Esophagus muscularis mucosa (tissue), 4 donors: ENCODE results near the gene TLE3. TPM values are rescaled to one million over a fixed set of nuclear protein-coding genes. Genes with fewer than 3 reads are reported as not detected.

Experiments
- DNase-seq: peaks from one replicate; pipeline ENCODE4 v3.0.0-alpha.2; 2017; ENCODE audit errors: extremely low spot score
- H3K27ac ChIP-seq, 4 donors: fragments of 200-600 bp; sonication (generic); replicated peaks in 1 of 4; 1 replicate in 3 of 4; 2 replicates in 1 of 4; pipeline ENCODE4 v1.5.1; 2016 to 2019; ENCODE audit warnings: mild to moderate bottlenecking in 1 of 4
- H3K27me3 ChIP-seq, 4 donors: fragments of 200-600 bp; sonication (generic); one replicate each; pipeline versions ENCODE4 v1.5.1 to v1.6.0; 2016 to 2019
- H3K36me3 ChIP-seq, 4 donors: fragments of 200-600 bp; sonication (generic); one replicate each; pipeline ENCODE4 v1.5.1; 2016 to 2019
- H3K4me1 ChIP-seq, 4 donors: fragments of 200-600 bp; sonication (generic); one replicate each; pipeline ENCODE4 v1.5.1; 2016 to 2019
- H3K4me3 ChIP-seq, 4 donors: fragments of 200-600 bp; sonication (generic); 1 replicate in 2 of 4; 2 replicates in 2 of 4; pipeline ENCODE4 v1.5.1; 2016 to 2019; ENCODE audit warnings: mild to moderate bottlenecking in 4 of 4, moderate library complexity in 1 of 4
- H3K9me3 ChIP-seq, 4 donors: fragments of 200-600 bp; sonication (generic); 1 replicate in 3 of 4; 2 replicates in 1 of 4; pipeline ENCODE4 v1.5.1; 2016 to 2019
- EP300 ChIP-seq: sonication (generic); formaldehyde crosslinking; IDR thresholded peaks from one replicate; pipeline ENCODE4 v1.6.1; 2017; ENCODE audit warnings: antibody characterized with exemption
- POLR2A ChIP-seq: fragments of 450-650 bp; IDR thresholded peaks from one replicate; pipeline ENCODE4 v1.6.1; 2017; ENCODE audit warnings: antibody characterized with exemption, moderate library complexity, mild to moderate bottlenecking, low read depth
- POLR2AphosphoS5 ChIP-seq, 2 donors: sonication (generic); formaldehyde crosslinking; IDR thresholded peaks; one replicate each; pipeline ENCODE4 v1.6.1; 2017; ENCODE audit warnings: antibody characterized with exemption in 2 of 2
- WGBS: methylation state at CpG from one replicate; pipeline ENCODE4 v1.1.5; 2018; 5-methylcytosine and 5-hydroxymethylcytosine counted together
- intact Hi-C: fragments of 100-400 bp; cut with DNase I; formaldehyde crosslinking; loops from one replicate; pipeline ENCODE4 v1.15.1; 2023
- total RNA-seq, 4 donors: library from RNA; depleted of rRNA; stranded (reverse); fragments of >200 nt; gene quantifications; one replicate each; pipeline versions ENCODE4 v1.1.0 to v1.2.1, GENCODE V29; 2016
- TF ChIP-seq, protein P1 (sequence below), 3 experiments: fragments of 200-600 bp in 2 of 3; fragments of 450-650 bp in 1 of 3; sonication (generic) in 2 of 3; IDR thresholded peaks; one replicate each; pipeline ENCODE4 v1.5.1; 2017 to 2019; ENCODE audit warnings: antibody characterized with exemption in 3 of 3, mild to moderate bottlenecking in 2 of 3, moderate library complexity in 1 of 3

TLE3 gene
- total RNA-seq, 4 donors from 2014 or later: 35.7 to 81.3 (median 59.2) TPM

GRCh38 chr15:70031261-70031660 lies 66.5 kb downstream of the TLE3 start:
- DNase-seq: no peak
- 100% methylated on average over 4 of the region's 5 CpGs for WGBS
- Histone ChIP-seq H3K27ac (no peak overlapping the region), H3K27me3 (peaks cover 0 to 20% (median 4%) of the 10 kb centered on the region in 4 donors), H3K4me3 (no peak overlapping the region), H3K4me1 (peaks cover 3 to 9% (median 7%) of the 10 kb centered on the region in 4 donors), H3K36me3 (no peaks in the 10 kb centered on the region), H3K9me3 (no peaks in the 10 kb centered on the region)
- intact Hi-C loops: no loop called here
- TF ChIP-seq EP300 (no peak), POLR2AphosphoS5 (IDR thresholded peaks at IDR 0.05) (no peak), POLR2A (no peak)
- TF ChIP-seq, protein P1, sequence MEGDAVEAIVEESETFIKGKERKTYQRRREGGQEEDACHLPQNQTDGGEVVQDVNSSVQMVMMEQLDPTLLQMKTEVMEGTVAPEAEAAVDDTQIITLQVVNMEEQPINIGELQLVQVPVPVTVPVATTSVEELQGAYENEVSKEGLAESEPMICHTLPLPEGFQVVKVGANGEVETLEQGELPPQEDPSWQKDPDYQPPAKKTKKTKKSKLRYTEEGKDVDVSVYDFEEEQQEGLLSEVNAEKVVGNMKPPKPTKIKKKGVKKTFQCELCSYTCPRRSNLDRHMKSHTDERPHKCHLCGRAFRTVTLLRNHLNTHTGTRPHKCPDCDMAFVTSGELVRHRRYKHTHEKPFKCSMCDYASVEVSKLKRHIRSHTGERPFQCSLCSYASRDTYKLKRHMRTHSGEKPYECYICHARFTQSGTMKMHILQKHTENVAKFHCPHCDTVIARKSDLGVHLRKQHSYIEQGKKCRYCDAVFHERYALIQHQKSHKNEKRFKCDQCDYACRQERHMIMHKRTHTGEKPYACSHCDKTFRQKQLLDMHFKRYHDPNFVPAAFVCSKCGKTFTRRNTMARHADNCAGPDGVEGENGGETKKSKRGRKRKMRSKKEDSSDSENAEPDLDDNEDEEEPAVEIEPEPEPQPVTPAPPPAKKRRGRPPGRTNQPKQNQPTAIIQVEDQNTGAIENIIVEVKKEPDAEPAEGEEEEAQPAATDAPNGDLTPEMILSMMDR (IDR thresholded peaks at IDR 0.05): no peak

- no peaks in the 10 kb centered on the region for H3K9me3 ChIP-seq
- H3K27me3 ChIP-seq: peaks cover 0 to 20% (median 4%) of the 10 kb centered on the region in 4 donors
- H3K36me3 ChIP-seq: no peaks in the 10 kb centered on the region
- WGBS: 85% methylated on average over 5 of the region's 5 CpGs
- no peak overlapping the region for H3K4me3 ChIP-seq
- intact Hi-C loops: no loop called here
- H3K27ac ChIP-seq: no peak overlapping the region
- peaks cover 3 to 11% (median 9%) of the 10 kb centered on the region in 4 donors for H3K4me1 ChIP-seq
- no peak for TF ChIP-seq POLR2AphosphoS5 (IDR thresholded peaks at IDR 0.05)
- TF ChIP-seq, protein P1 (IDR thresholded peaks at IDR 0.05): no peak
- TF ChIP-seq POLR2A: no peak
- no peak for TF ChIP-seq EP300
- DNase-seq: no peak
Measured at GRCh38 chr15:70030851-70031250, 66.9 kb downstream of the TLE3 start.

GRCh38 chr15:70029297-70029701 lies 68.4 kb downstream of the TLE3 start:
- WGBS: 96% methylated on average over 3 of the region's 3 CpGs
- no peak for TF ChIP-seq POLR2A
- TF ChIP-seq EP300: no peak
- TF ChIP-seq POLR2AphosphoS5 (IDR thresholded peaks at IDR 0.05): no peak
- TF ChIP-seq, protein P1 (IDR thresholded peaks at IDR 0.05): no peak
- Histone ChIP-seq H3K36me3 (no peaks in the 10 kb centered on the region), H3K4me1 (peaks cover 8 to 26% (median 18%) of the 10 kb centered on the region in 4 donors), H3K27me3 (peaks cover 0 to 20% (median 4%) of the 10 kb centered on the region in 4 donors), H3K4me3 (no peak overlapping the region), H3K27ac (no peak overlapping the region), H3K9me3 (no peaks in the 10 kb centered on the region)
- intact Hi-C loops: loop anchor here (10.0 kb wide), 1 partner anchor 66 kb away; the partner anchor contains the start of gene TLE3
- no peak for DNase-seq

GRCh38 chr15:70027518-70027917 lies 70.2 kb downstream of the TLE3 start:
- Histone ChIP-seq H3K27me3 (peaks cover 0 to 3% (median 0%) of the 10 kb centered on the region in 4 donors), H3K4me1 (peaks cover 16 to 35% (median 29%) of the 10 kb centered on the region in 4 donors), H3K27ac (no peak overlapping the region), H3K36me3 (no peaks in the 10 kb centered on the region), H3K4me3 (no peak overlapping the region), H3K9me3 (no peaks in the 10 kb centered on the region)
- DNase-seq: no peak
- TF ChIP-seq POLR2A (no peak), POLR2AphosphoS5 (IDR thresholded peaks at IDR 0.05) (no peak), EP300 (no peak)
- TF ChIP-seq, protein P1 (IDR thresholded peaks at IDR 0.05): no peak
- WGBS: 100% methylated on average over 1 of the region's 1 CpG
- intact Hi-C loops: loop anchor here (10.0 kb wide), 1 partner anchor 67 kb away; the partner anchor contains the start of gene TLE3

- Histone ChIP-seq H3K4me3 (no peak overlapping the region), H3K27ac (no peak overlapping the region), H3K36me3 (no peaks in the 10 kb centered on the region), H3K27me3 (no peaks in the 10 kb centered on the region), H3K9me3 (no peaks in the 10 kb centered on the region), H3K4me1 (peaks cover 16 to 36% (median 29%) of the 10 kb centered on the region in 4 donors)
- TF ChIP-seq POLR2AphosphoS5 (IDR thresholded peaks at IDR 0.05): no peak
- TF ChIP-seq, protein P1 (IDR thresholded peaks at IDR 0.05): no peak
- no peak for TF ChIP-seq EP300
- no peak for TF ChIP-seq POLR2A
- DNase-seq: no peak
- 83% methylated on average over 1 of the region's 5 CpGs for WGBS
- intact Hi-C loops: loop anchor here (10.0 kb wide), 1 partner anchor 68 kb away; the partner anchor contains the start of gene TLE3
Measured at GRCh38 chr15:70026991-70027390, 70.7 kb downstream of the TLE3 start.
